Amygdala (tissue), 56 donors: Measurements from ENCODE around the gene TAB3.

Experiments used
- DNase-seq, 56 donors: peaks; one replicate each; lab custom pipeline; 2025; lab: John Stamatoyannopoulos, UW

TAB3 gene

GRCh38 chrX:30887288-30887687 is 1.8 kb downstream of the TAB3 start:
- DNase-seq = no peak

- DNase-seq = no peak
Observed at GRCh38 chrX:30885136-30885535, 3.9 kb downstream of the TAB3 start.

- no peak for DNase-seq
Observed at GRCh38 chrX:30883138-30883537, 5.9 kb downstream of the TAB3 start.

DNA sequence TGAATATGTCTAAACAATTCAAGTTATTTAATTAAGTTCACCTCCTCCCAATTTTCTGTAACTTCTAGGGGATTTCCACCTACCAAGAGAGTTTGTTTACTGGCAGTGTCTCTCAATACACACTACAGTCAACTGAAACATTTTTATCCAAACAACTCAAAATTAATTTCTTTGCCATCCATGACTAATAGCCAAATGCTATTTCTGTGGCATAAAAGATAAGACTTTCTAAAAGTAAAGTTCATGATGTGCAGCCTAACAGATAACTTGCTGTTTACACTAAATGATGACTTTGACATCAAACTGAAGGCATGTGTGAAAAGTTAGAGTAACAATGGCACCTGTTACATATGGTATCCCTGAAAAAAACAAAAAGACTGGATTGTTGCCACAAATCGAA is 7.3 kb downstream of the TAB3 start:
- DNase-seq = no peak

- DNase-seq = no peak
Observed at GRCh38 chrX:30881390-30881789, 7.7 kb downstream of the TAB3 start.

- DNase-seq = no peak
Observed at GRCh38 chrX:30880058-30880457, 9.0 kb downstream of the TAB3 start.

GRCh38 chrX:30876367-30876766 is 12.7 kb downstream of the TAB3 start:
- no peak for DNase-seq

DNA sequence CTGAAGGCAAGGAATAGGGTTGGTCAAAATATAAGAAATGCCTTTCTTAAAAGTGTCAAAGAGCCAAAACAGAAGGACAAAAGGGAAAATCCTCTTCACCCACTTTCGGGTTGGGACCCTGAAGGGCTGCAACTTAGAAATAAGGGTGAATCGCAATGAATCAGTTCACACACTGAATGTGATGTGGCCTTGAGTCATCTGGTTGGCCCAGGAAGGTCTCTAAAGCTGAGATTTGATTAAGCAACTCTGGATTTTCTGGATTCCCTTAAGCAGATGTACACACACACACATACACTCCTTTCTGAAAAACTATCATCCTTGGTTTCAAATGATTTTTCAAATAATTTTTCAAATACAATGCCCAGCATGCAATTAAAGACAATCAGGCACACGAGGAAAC is 13.1 kb downstream of the TAB3 start:
- DNase-seq = no peak

- DNase-seq = no peak
Observed at GRCh38 chrX:30874851-30875250, 14.2 kb downstream of the TAB3 start.

DNA sequence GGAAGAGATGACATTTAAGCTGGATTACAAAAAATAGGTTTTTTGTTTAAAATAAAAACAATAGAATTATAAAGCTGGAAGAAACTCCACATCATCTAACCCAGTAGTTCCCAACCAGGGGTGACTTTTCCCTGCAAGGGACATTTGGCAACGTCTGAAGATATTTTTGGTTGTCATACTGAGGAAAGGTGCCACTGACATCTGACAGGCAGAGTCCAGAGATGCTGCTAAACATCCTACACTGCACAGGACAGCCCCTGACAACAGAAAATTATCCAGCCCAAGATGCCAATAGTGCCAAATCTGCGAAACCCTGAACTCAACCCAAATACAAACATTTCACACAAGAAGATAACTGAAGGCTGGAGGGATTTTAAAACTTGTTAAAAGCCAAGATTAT is 18.5 kb downstream of the TAB3 start:
- DNase-seq = no peak

DNA sequence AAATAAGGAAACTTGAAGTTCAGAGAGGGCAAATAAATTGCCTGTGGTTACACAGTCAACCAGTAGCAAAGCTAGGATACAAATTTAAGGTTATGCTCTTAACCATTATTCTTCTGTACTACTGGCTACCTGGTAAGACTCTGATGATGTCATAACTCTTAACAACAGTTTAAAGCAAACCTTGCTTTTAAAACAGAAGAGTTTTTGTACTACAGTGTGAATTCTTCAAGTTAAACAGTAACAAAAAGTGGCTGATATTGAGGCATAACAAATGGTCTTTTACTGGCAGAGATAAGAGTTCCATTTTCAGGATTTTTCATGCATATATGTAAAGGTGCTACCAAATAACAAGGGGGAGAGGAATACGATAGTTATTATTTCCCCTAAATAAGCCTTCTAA is 23.4 kb downstream of the TAB3 start:
- DNase-seq = no peak

- DNase-seq = no peak
Observed at GRCh38 chrX:30865015-30865414, 24.0 kb downstream of the TAB3 start.

DNA sequence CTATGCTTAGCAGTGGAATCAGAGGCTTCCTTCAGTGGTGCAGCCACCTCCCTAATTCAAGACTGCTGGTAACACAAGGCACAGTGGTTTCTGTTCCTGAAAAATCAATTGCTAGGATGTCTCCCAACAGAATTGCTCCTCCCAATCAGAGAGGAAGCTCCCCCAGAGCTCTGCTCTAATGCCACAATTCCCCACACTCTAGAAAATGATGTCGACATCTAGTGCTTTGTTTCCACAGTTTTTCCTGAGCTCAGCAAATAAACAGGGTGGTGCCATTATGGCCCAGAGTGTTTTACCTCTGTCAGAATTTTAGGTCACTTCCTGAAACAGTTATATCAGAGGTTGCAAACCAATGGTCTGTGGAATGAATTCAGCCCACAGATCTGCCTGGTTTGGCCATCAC is 24.7 kb downstream of the TAB3 start:
- DNase-seq = no peak

- no peak for DNase-seq
Observed at GRCh38 chrX:30863974-30864373, 25.1 kb downstream of the TAB3 start.

DNA sequence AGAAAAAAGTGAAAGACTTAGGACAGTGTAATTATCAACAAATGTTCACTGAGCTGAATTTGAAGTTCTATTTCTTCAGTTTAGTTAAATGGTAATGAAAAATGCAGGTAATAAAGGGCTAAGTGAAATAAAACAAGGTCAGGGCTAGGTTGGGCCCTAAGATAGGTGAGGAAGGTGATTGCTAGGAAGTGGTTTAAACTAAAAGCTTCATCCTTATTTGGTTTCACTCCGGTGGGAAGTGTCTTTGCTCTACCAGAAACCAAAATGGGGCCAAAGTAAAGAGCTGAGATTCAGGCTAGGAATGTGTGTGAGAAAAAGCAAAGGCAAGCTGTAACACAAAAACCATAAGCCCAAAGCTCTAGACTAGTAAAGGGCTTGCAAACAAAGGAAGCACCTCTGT is 31.0 kb downstream of the TAB3 start:
- no peak for DNase-seq

DNA sequence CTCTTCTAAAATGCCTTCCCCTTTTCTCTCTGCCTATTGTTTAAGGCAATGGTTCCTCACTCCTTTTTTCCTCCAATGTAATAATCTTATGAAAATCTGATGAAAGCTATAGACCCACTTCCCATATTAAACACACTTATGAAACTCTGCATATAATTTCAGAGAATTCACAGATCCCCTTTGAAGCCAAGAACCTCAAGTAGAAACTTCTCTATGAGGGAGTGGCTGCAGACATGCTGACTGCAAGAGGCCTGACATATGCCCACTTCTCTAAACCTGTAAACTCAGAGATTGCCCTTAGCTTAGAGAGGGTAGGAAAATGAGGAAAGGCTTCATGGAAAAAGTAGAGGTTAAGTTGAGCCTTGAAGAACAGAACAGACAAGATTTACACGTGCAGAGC is 37.6 kb downstream of the TAB3 start:
- no peak for DNase-seq

GRCh38 chrX:30835373-30835772 is 53.7 kb downstream of the TAB3 start:
- DNase-seq = no peak

- no peak for DNase-seq
Observed at GRCh38 chrX:30833896-30834295, 55.2 kb downstream of the TAB3 start.

GRCh38 chrX:30831082-30831481 is 58.0 kb downstream of the TAB3 start:
- no peak for DNase-seq

GRCh38 chrX:30830326-30830943 is 58.6 kb downstream of the TAB3 start:
- no peak for DNase-seq

DNA sequence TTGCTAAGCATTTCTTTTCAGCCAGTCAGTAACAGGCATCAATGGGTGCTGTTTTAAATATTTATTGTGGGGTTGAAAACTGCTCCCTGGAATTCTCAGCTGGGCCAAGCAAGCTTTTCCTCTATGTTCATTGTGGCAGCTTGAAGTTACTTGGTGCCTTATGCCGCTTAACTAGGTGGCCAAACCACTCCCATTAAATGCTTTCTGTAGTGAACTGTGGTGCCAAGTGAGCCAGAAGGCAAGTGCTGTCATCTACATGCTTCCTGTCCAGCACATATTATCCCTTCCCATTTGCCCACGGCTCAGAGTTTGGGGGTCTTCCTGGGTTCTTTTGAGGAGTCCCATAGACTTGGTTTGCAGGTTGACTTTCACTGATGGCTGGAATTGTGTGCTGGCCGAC is 64.8 kb downstream of the TAB3 start:
- DNase-seq = no peak

- no peak for DNase-seq
Observed at GRCh38 chrX:30822764-30823163, 66.3 kb downstream of the TAB3 start.

- DNase-seq = no peak
Observed at GRCh38 chrX:30822068-30822681, 66.9 kb downstream of the TAB3 start.
